Smooth muscle cell (in vitro differentiated cells): ENCODE measurements around the gene PLXNA4. TPM values are rescaled to one million over a fixed set of nuclear protein-coding genes. Genes with fewer than 3 reads are reported as not detected.

Source experiments
- DNase-seq: peaks from one replicate; lab custom pipeline; 2025; ENCODE audit not compliant: unreplicated experiment; lab: John Stamatoyannopoulos, UW
- H2AFZ ChIP-seq: fragments of 200-600 bp; sonication (generic); 2 replicates; pipeline ENCODE4 v1.6.0; 2016; ENCODE audit warnings: antibody characterized with exemption, low read depth, mild to moderate bottlenecking
- H3F3A ChIP-seq: fragments of 200-600 bp; sonication (generic); 2 replicates; pipeline ENCODE4 v1.6.0; 2017; ENCODE audit warnings: antibody characterized with exemption, low read depth
- H3K27ac ChIP-seq: fragments of 200-600 bp; sonication (generic); 2 replicates; pipeline ENCODE4 v1.5.1; 2016; ENCODE audit warnings: low read depth, mild to moderate bottlenecking
- H3K27me3 ChIP-seq: fragments of 200-600 bp; sonication (generic); 2 replicates; pipeline ENCODE4 v1.6.1; 2016; ENCODE audit warnings: low read depth, mild to moderate bottlenecking
- H3K36me3 ChIP-seq: fragments of 200-600 bp; sonication (generic); 2 replicates; pipeline ENCODE4 v1.5.1; 2016; ENCODE audit warnings: low read depth
- H3K4me1 ChIP-seq: fragments of 200-600 bp; sonication (generic); 2 replicates; pipeline ENCODE4 v1.5.1; 2016; ENCODE audit warnings: low read depth
- H3K4me2 ChIP-seq: fragments of 200-600 bp; sonication (generic); 2 replicates; pipeline ENCODE4 v1.6.0; 2016; ENCODE audit warnings: mild to moderate bottlenecking
- H3K4me3 ChIP-seq: fragments of 200-600 bp; sonication (generic); 2 replicates; pipeline ENCODE4 v1.5.1; 2016; ENCODE audit warnings: mild to moderate bottlenecking
- H3K79me2 ChIP-seq: fragments of 200-600 bp; sonication (generic); 2 replicates; pipeline ENCODE4 v1.6.0; 2016; ENCODE audit warnings: low read depth, mild to moderate bottlenecking
- H3K9ac ChIP-seq: fragments of 200-600 bp; sonication (generic); 2 replicates; pipeline ENCODE4 v1.6.0; 2016; ENCODE audit warnings: low read depth
- H3K9me3 ChIP-seq: fragments of 200-600 bp; sonication (generic); replicated peaks from 2 replicates; pipeline ENCODE4 v1.5.1; 2016; ENCODE audit warnings: low read depth
- H4K20me1 ChIP-seq: fragments of 200-600 bp; sonication (generic); 2 replicates; pipeline ENCODE4 v1.6.0; 2016; ENCODE audit warnings: low read depth
- CTCF ChIP-seq: fragments of 200-600 bp; sonication (generic); IDR thresholded peaks from 2 replicates; pipeline ENCODE4 v1.5.1; 2017; ENCODE audit warnings: borderline replicate concordance, mild to moderate bottlenecking, antibody characterized with exemption; ENCODE audit not compliant: insufficient read depth, poor library complexity, severe bottlenecking
- WGBS: methylation state at CpG from one replicate; pipeline ENCODE4 v1.1.7; 2016; ENCODE audit warnings: low lambda C conversion rate; 5-methylcytosine and 5-hydroxymethylcytosine counted together
- polyA plus RNA-seq: library from polyadenylated mRNA; unstranded; fragments of >200 nt; fragmentation: Nextera tagmentation; extraction: Ambion mirVana; gene quantifications from 2 replicates; pipeline ENCODE4 v1.2.1, GENCODE V29; 2016
- total RNA-seq: library from RNA; depleted of rRNA; stranded (reverse); fragments of >200 nt; gene quantifications from 2 replicates; pipeline ENCODE4 v1.2.3, GENCODE V29; 2014

Gene PLXNA4
- total and polyA plus RNA-seq, 2 experiments from 2014 or later, result 8.5 to 9.9 TPM

- WGBS, result 84% methylated on average over 4 of the region's 4 CpGs
These were observed 21.8 kb downstream of the PLXNA4 start for GRCh38 chr7:132554446-132554845.

GRCh38 chr7:132553031-132553430 is 23.2 kb downstream of the PLXNA4 start:
- Histone ChIP-seq H3K9me3 (peaks cover 6% of the 10 kb centered on the region), H2AFZ (no peak overlapping the region), H3K79me2 (no peaks in the 10 kb centered on the region), H3K4me2 (no peak overlapping the region), H3K27ac (no peak overlapping the region), H3K4me1 (peaks cover 3% of the 10 kb centered on the region), H4K20me1 (no peaks in the 10 kb centered on the region), H3K36me3 (peaks cover 4% of the 10 kb centered on the region), H3K9ac (no peak overlapping the region), H3K27me3 (no peaks in the 10 kb centered on the region), H3F3A (no peaks in the 10 kb centered on the region), H3K4me3 (no peak overlapping the region)
- whole genome bisulfite sequencing, result 84% methylated on average over 3 of the region's 3 CpGs
- no peak for TF ChIP-seq CTCF
- no peak for DNase-seq

More at GRCh38 chr7:132554446-132554845, 21.8 kb downstream of the PLXNA4 start:
- DNase-seq, result no peak
- TF ChIP-seq CTCF, result no peak
- H3K4me2 ChIP-seq, result no peak overlapping the region
- H3K27me3 ChIP-seq, result no peaks in the 10 kb centered on the region
- H3F3A ChIP-seq, result no peaks in the 10 kb centered on the region
- H2AFZ ChIP-seq, result no peak overlapping the region
- no peak overlapping the region for H3K4me3 ChIP-seq
- H3K27ac ChIP-seq, result no peak overlapping the region
- peaks cover 4% of the 10 kb centered on the region for H3K36me3 ChIP-seq
- H3K79me2 ChIP-seq, result no peaks in the 10 kb centered on the region
- peaks cover 6% of the 10 kb centered on the region for H3K9me3 ChIP-seq
- H4K20me1 ChIP-seq, result no peaks in the 10 kb centered on the region
- no peak overlapping the region for H3K9ac ChIP-seq
- no peaks in the 10 kb centered on the region for H3K4me1 ChIP-seq

GRCh38 chr7:132551886-132552285 is 24.4 kb downstream of the PLXNA4 start:
- WGBS, result 74% methylated on average over 3 of the region's 3 CpGs
- no peak for TF ChIP-seq CTCF

GRCh38 chr7:132551439-132551838 is 24.8 kb downstream of the PLXNA4 start:
- no peak for TF ChIP-seq CTCF
- peaks cover 6% of the 10 kb centered on the region for H3K9me3 ChIP-seq
- H3K9ac ChIP-seq, result no peak overlapping the region
- no peak for DNase-seq
- no peak overlapping the region for H3K4me2 ChIP-seq
- H3K4me1 ChIP-seq, result peaks cover 9% of the 10 kb centered on the region
- H3K79me2 ChIP-seq, result no peaks in the 10 kb centered on the region
- H3K36me3 ChIP-seq, result peaks cover 4% of the 10 kb centered on the region
- 94% methylated on average over 6 of the region's 6 CpGs for WGBS
- H3K27me3 ChIP-seq, result no peaks in the 10 kb centered on the region
- H3F3A ChIP-seq, result no peaks in the 10 kb centered on the region
- H4K20me1 ChIP-seq, result no peaks in the 10 kb centered on the region
- H3K27ac ChIP-seq, result no peak overlapping the region
- H3K4me3 ChIP-seq, result no peak overlapping the region
- no peak overlapping the region for H2AFZ ChIP-seq

More at GRCh38 chr7:132551886-132552285, 24.4 kb downstream of the PLXNA4 start:
- no peak overlapping the region for H3K27ac ChIP-seq
- peaks cover 4% of the 10 kb centered on the region for H3K36me3 ChIP-seq
- no peak overlapping the region for H3K9ac ChIP-seq
- H4K20me1 ChIP-seq, result no peaks in the 10 kb centered on the region
- no peaks in the 10 kb centered on the region for H3K27me3 ChIP-seq
- peaks cover 7% of the 10 kb centered on the region for H3K4me1 ChIP-seq
- H3K4me2 ChIP-seq, result no peak overlapping the region
- H3K79me2 ChIP-seq, result no peaks in the 10 kb centered on the region
- H3K9me3 ChIP-seq, result peaks cover 6% of the 10 kb centered on the region
- no peaks in the 10 kb centered on the region for H3F3A ChIP-seq
- H3K4me3 ChIP-seq, result no peak overlapping the region
- DNase-seq, result no peak
- no peak overlapping the region for H2AFZ ChIP-seq
